Measurements from ENCODE around the gene PPP1R13B.
"Not testable (repeated sequence)": the region's sequence is repeated elsewhere in the genome, so short reads cannot be mapped to it uniquely, and the experiment has no call there.

PPP1R13B gene

DNA sequence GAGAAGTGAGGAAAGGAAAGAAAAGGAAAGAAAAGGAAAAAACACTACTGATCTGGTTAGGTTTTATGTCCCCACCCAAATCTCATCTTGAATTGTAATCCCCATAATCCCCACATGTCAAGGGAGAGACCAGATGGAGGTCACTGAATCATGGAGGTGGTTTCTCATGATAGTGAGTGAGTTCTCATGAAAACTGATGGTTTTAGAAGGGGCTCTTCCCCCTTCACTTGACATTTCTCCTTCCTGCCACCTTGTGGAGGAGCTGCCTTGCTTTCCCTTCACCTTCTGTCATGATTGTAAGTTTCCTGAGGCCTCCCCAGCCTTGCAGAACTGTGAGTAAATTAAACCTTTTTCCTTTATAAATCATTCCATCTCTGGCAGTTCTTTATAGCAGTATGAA, 54.2 kb downstream of the PPP1R13B start:
- not testable (repeated sequence) for H3K4me3 ChIP-seq (ENCODE audit: low read depth in 1 of 2, low read length in 2 of 2); H3K27ac ChIP-seq (ENCODE audit: low read depth, low read length); H3K27me3 ChIP-seq (ENCODE audit: control insufficient read depth in 1 of 2, insufficient read depth in 2 of 2, low read length in 2 of 2); H3K9ac ChIP-seq (ENCODE audit: low read depth in 1 of 2, low read length in 2 of 2); H3K9me3 ChIP-seq (ENCODE audit: control insufficient read depth in 1 of 2, low read length in 2 of 2); H3K4me1 ChIP-seq (ENCODE audit: control insufficient read depth in 1 of 2, insufficient read depth in 2 of 2, low read length in 2 of 2)
- peaks cover 6 to 17% of the 10 kb centered on the region in 2 donors for H3K36me3 ChIP-seq (ENCODE audit: control insufficient read depth in 1 of 2, insufficient read depth in 2 of 2, low read length in 2 of 2)

DNA sequence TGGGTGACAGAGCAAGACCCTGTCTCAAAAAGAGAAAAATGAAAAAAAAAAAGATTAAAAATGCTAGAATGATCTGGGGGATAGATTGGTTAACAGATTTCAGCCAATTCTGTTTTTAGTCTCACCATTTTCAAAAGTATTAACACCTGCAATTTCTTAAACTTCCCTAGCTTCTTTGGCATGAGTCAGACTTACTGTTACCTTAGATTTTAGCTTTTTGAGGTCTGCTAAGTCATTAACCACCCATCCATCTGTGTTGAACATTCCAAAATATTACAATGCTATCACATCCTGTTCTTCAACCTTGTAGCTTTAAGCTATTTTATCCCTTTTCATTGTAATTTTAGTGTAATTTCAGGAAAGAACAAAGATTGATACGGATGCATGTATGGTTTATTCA, 59.3 kb downstream of the PPP1R13B start:
- Histone ChIP-seq H3K27me3 (ENCODE audit: control insufficient read depth in 1 of 2, insufficient read depth in 2 of 2, low read length in 2 of 2) (no peaks in the 10 kb centered on the region), H3K27ac (ENCODE audit: low read depth, low read length) (no peak overlapping the region), H3K36me3 (ENCODE audit: control insufficient read depth in 1 of 2, insufficient read depth in 2 of 2, low read length in 2 of 2) (peaks cover 0 to 6% of the 10 kb centered on the region in 2 donors), H3K9ac (ENCODE audit: low read depth in 1 of 2, low read length in 2 of 2) (no peak overlapping the region), H3K4me3 (ENCODE audit: low read depth in 1 of 2, low read length in 2 of 2) (no peak overlapping the region), H3K4me1 (ENCODE audit: control insufficient read depth in 1 of 2, insufficient read depth in 2 of 2, low read length in 2 of 2) (no peaks in the 10 kb centered on the region), H3K9me3 (ENCODE audit: control insufficient read depth in 1 of 2, low read length in 2 of 2) (no peaks in the 10 kb centered on the region)

DNA sequence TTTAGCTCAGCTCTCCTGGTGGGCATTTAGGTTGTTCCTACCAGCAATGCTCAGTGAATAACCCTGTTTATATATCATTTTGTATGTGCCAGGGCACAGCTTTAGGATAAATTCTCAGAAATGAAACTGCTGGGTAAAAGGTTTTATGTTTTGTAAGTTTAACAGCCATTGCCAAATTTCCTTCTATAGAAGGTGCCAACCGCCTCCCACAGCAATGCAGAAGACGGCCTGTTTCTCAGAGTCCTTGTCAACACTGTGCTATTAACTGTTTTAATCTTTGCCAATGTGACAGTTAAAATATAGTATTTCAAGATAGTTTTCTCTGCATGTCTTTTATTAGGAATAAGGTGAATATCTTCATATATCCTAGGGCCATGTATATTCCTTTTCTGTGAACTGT, 65.0 kb downstream of the PPP1R13B start:
- H3K4me1 ChIP-seq (ENCODE audit: control insufficient read depth in 1 of 2, insufficient read depth in 2 of 2, low read length in 2 of 2) = no peaks in the 10 kb centered on the region
- H3K27me3 ChIP-seq (ENCODE audit: control insufficient read depth in 1 of 2, insufficient read depth in 2 of 2, low read length in 2 of 2) = no peaks in the 10 kb centered on the region
- no peak overlapping the region for H3K27ac ChIP-seq (ENCODE audit: low read depth, low read length)
- H3K9ac ChIP-seq (ENCODE audit: low read depth in 1 of 2, low read length in 2 of 2) = no peak overlapping the region
- no peaks in the 10 kb centered on the region for H3K9me3 ChIP-seq (ENCODE audit: control insufficient read depth in 1 of 2, low read length in 2 of 2)
- no peak overlapping the region for H3K4me3 ChIP-seq (ENCODE audit: low read depth in 1 of 2, low read length in 2 of 2)
- H3K36me3 ChIP-seq (ENCODE audit: control insufficient read depth in 1 of 2, insufficient read depth in 2 of 2, low read length in 2 of 2) = peaks cover 0 to 10% of the 10 kb centered on the region in 2 donors

DNA sequence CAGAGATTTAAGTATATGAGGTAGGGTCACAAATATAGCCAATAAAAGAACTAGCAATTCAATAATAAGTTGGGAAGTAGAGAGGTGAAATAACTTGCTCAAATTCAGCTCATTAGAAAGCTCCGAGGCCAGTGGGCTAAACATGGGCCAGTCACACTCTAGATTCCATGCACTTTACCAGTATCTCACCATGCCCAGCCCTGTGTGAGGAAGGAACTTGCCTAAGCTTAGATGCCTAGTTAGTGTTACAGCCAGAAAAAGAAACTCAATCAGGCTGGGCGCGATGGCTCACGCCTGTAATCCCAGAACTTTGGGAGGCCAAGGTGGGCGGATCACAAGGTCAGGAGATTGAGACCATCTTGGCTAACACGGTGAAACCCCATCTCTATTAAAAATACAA, 71.1 kb downstream of the PPP1R13B start:
- not testable (repeated sequence) for H3K27ac ChIP-seq (ENCODE audit: low read depth, low read length); H3K4me3 ChIP-seq (ENCODE audit: low read depth in 1 of 2, low read length in 2 of 2); H3K4me1 ChIP-seq (ENCODE audit: control insufficient read depth in 1 of 2, insufficient read depth in 2 of 2, low read length in 2 of 2); H3K9me3 ChIP-seq (ENCODE audit: control insufficient read depth in 1 of 2, low read length in 2 of 2); H3K27me3 ChIP-seq (ENCODE audit: control insufficient read depth in 1 of 2, insufficient read depth in 2 of 2, low read length in 2 of 2); H3K9ac ChIP-seq (ENCODE audit: low read depth in 1 of 2, low read length in 2 of 2)
- H3K36me3 ChIP-seq (ENCODE audit: control insufficient read depth in 1 of 2, insufficient read depth in 2 of 2, low read length in 2 of 2) = peaks cover 5 to 16% of the 10 kb centered on the region in 2 donors

DNA sequence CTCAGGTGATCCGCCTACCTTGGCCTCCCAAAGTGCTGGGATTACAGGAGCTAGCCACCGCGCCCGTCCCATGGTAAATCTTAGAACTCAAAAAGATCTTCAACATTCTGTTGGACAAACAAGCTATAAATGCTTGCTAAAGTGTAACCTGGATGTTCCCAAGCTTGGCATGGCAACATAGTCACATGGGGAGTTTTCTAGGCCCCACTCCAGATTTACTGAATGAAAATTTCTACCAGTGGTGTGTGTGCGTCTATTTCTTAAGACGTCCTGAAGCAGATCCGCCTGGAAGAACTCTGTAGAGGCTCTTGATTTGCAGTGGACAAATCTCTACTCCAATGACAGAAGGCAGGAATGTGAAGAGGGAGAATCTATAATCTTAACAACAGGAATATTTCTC, 71.9 kb downstream of the PPP1R13B start:
- Histone ChIP-seq H3K9me3 (ENCODE audit: control insufficient read depth in 1 of 2, low read length in 2 of 2) (no peaks in the 10 kb centered on the region), H3K4me3 (ENCODE audit: low read depth in 1 of 2, low read length in 2 of 2) (no peak overlapping the region), H3K9ac (ENCODE audit: low read depth in 1 of 2, low read length in 2 of 2) (no peak overlapping the region), H3K36me3 (ENCODE audit: control insufficient read depth in 1 of 2, insufficient read depth in 2 of 2, low read length in 2 of 2) (peaks cover 5 to 16% of the 10 kb centered on the region in 2 donors), H3K4me1 (ENCODE audit: control insufficient read depth in 1 of 2, insufficient read depth in 2 of 2, low read length in 2 of 2) (no peaks in the 10 kb centered on the region), H3K27me3 (ENCODE audit: control insufficient read depth in 1 of 2, insufficient read depth in 2 of 2, low read length in 2 of 2) (no peaks in the 10 kb centered on the region), H3K27ac (ENCODE audit: low read depth, low read length) (no peak overlapping the region)

DNA sequence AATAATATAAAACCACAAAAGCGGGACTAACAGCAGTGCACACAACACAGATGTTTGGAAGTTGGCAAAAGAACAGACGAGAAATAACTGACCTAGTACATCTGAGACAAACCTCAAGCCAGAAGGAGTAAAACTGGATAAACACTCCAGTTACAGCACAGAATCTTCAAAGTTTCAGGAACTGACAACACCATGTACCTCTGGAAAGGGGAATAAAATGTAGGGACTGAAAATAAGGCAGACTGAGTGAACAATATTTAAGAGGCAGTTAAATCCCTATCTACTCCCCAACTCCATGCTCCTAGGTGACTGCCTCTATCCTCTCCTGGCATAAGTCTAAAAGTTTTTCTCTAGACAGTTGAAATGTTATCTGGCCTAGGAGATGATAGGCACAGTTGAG, 73.9 kb downstream of the PPP1R13B start:
- Histone ChIP-seq H3K4me1 (ENCODE audit: control insufficient read depth in 1 of 2, insufficient read depth in 2 of 2, low read length in 2 of 2) (no peaks in the 10 kb centered on the region), H3K27me3 (ENCODE audit: control insufficient read depth in 1 of 2, insufficient read depth in 2 of 2, low read length in 2 of 2) (no peaks in the 10 kb centered on the region), H3K4me3 (ENCODE audit: low read depth in 1 of 2, low read length in 2 of 2) (no peak overlapping the region), H3K27ac (ENCODE audit: low read depth, low read length) (no peak overlapping the region), H3K9me3 (ENCODE audit: control insufficient read depth in 1 of 2, low read length in 2 of 2) (no peaks in the 10 kb centered on the region), H3K9ac (ENCODE audit: low read depth in 1 of 2, low read length in 2 of 2) (no peak overlapping the region), H3K36me3 (ENCODE audit: control insufficient read depth in 1 of 2, insufficient read depth in 2 of 2, low read length in 2 of 2) (peaks cover 5 to 14% of the 10 kb centered on the region in 2 donors)

DNA sequence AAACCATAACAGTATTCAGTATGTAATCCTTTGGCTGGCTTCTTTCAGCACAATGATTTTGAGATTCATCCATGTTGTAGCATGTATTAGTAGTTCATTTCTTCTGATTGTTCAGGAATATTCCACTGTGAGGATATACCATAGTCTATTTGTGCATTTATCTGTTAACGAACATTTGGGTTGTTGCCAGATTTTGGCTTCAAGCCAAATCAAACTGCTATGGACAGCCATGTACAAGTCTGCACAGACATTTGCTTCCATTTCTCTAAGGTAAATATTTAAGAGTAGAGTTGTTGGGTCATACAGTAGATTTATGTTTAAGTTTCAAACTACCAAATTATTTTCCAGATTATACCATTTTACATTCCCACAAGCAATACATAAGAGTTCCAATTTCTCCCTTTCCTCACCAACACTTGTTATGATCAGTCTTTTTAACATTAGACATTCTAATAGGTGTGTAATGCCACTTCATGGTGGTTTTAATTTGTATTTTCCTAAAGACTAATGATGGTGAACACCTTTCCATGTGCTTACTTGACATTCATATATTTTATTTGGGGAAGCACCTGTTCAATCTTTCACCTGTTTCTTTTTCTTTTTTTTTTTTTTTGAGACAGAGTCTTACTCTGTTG, 75.2 kb downstream of the PPP1R13B start:
- H3K27ac ChIP-seq (ENCODE audit: low read depth, low read length) = no peak overlapping the region
- no peaks in the 10 kb centered on the region for H3K27me3 ChIP-seq (ENCODE audit: control insufficient read depth in 1 of 2, insufficient read depth in 2 of 2, low read length in 2 of 2)
- H3K4me1 ChIP-seq (ENCODE audit: control insufficient read depth in 1 of 2, insufficient read depth in 2 of 2, low read length in 2 of 2) = no peaks in the 10 kb centered on the region
- no peak overlapping the region for H3K9ac ChIP-seq (ENCODE audit: low read depth in 1 of 2, low read length in 2 of 2)
- no peak overlapping the region for H3K4me3 ChIP-seq (ENCODE audit: low read depth in 1 of 2, low read length in 2 of 2)
- H3K36me3 ChIP-seq (ENCODE audit: control insufficient read depth in 1 of 2, insufficient read depth in 2 of 2, low read length in 2 of 2) = peaks cover 5 to 9% of the 10 kb centered on the region in 2 donors
- H3K9me3 ChIP-seq (ENCODE audit: control insufficient read depth in 1 of 2, low read length in 2 of 2) = no peaks in the 10 kb centered on the region

DNA sequence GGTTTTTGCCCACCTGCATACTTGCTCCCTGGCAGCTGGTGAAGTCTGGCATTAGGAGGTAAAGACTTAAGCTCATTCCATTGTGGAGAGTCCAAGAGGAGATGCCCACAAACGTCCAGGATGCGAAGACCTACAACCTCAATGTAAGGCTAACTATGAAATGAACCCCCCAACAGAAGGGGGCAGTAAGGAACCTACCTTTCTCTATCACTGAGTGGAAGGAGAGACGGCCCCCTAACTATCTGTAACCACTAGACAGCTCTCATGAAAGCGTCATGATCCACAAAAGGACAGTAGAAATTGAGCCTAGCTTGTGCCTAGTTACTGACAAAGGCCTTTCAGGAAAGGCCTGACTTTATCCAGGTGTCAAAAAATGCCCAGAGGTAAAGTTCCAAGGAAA, 76.5 kb downstream of the PPP1R13B start:
- no peak overlapping the region for H3K9ac ChIP-seq (ENCODE audit: low read depth in 1 of 2, low read length in 2 of 2)
- no peak overlapping the region for H3K27ac ChIP-seq (ENCODE audit: low read depth, low read length)
- no peaks in the 10 kb centered on the region for H3K27me3 ChIP-seq (ENCODE audit: control insufficient read depth in 1 of 2, insufficient read depth in 2 of 2, low read length in 2 of 2)
- H3K36me3 ChIP-seq (ENCODE audit: control insufficient read depth in 1 of 2, insufficient read depth in 2 of 2, low read length in 2 of 2) = peaks cover 5 to 11% of the 10 kb centered on the region in 2 donors
- H3K4me3 ChIP-seq (ENCODE audit: low read depth in 1 of 2, low read length in 2 of 2) = no peak overlapping the region
- no peaks in the 10 kb centered on the region for H3K4me1 ChIP-seq (ENCODE audit: control insufficient read depth in 1 of 2, insufficient read depth in 2 of 2, low read length in 2 of 2)
- H3K9me3 ChIP-seq (ENCODE audit: control insufficient read depth in 1 of 2, low read length in 2 of 2) = no peaks in the 10 kb centered on the region

DNA sequence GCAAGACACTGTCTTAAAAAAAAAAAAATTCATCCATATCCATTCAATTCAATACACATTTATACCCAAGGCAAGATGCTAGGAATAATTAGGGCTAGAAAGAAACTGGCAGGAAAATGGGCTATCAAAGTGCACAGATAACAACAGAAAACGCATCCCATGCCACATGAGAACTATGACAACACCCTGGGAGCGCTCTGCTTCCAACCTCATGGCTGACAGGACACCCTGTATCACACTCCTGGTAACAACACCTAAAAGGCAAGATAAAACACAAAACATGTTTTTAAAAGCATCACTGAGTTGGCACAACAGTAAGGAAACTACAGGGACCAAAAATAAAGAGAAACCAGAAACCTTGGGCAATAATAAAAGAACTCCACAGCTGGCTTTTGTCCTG, 76.9 kb downstream of the PPP1R13B start:
- Histone ChIP-seq H3K9ac (ENCODE audit: low read depth in 1 of 2, low read length in 2 of 2) (no peak overlapping the region), H3K9me3 (ENCODE audit: control insufficient read depth in 1 of 2, low read length in 2 of 2) (no peaks in the 10 kb centered on the region), H3K4me1 (ENCODE audit: control insufficient read depth in 1 of 2, insufficient read depth in 2 of 2, low read length in 2 of 2) (no peaks in the 10 kb centered on the region), H3K27ac (ENCODE audit: low read depth, low read length) (no peak overlapping the region), H3K4me3 (ENCODE audit: low read depth in 1 of 2, low read length in 2 of 2) (no peak overlapping the region), H3K36me3 (ENCODE audit: control insufficient read depth in 1 of 2, insufficient read depth in 2 of 2, low read length in 2 of 2) (peaks cover 5 to 7% of the 10 kb centered on the region in 2 donors), H3K27me3 (ENCODE audit: control insufficient read depth in 1 of 2, insufficient read depth in 2 of 2, low read length in 2 of 2) (no peaks in the 10 kb centered on the region)

DNA sequence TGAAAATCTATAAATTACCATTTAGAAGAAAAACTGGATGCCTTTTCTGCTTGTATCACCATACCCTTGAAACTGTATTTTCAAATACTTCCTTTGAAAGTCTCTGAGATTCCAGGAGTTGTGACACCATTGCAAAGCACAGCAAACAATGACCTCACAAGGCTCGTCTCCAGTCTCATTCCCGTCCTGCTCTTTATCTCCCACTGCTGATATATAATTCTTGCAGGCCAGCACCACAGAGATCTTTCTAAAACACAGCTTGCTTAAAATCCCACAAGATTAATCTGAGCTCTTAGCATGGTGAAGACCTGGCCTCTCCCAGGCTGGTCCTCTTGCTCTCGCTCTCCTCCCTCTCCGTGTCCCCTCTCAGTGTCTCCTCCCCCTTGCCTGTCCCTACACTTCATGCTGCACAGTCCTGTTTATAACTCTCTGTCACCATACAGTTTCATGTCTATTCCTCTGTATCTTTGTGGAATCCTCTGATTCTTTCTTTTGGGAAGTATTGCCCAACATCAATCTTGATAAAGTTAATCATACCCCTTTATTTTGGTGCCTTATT, 80.0 kb downstream of the PPP1R13B start:
- no peaks in the 10 kb centered on the region for H3K9me3 ChIP-seq (ENCODE audit: control insufficient read depth in 1 of 2, low read length in 2 of 2)
- no peak overlapping the region for H3K4me3 ChIP-seq (ENCODE audit: low read depth in 1 of 2, low read length in 2 of 2)
- no peaks in the 10 kb centered on the region for H3K4me1 ChIP-seq (ENCODE audit: control insufficient read depth in 1 of 2, insufficient read depth in 2 of 2, low read length in 2 of 2)
- no peak overlapping the region for H3K27ac ChIP-seq (ENCODE audit: low read depth, low read length)
- H3K27me3 ChIP-seq (ENCODE audit: control insufficient read depth in 1 of 2, insufficient read depth in 2 of 2, low read length in 2 of 2) = no peaks in the 10 kb centered on the region
- H3K9ac ChIP-seq (ENCODE audit: low read depth in 1 of 2, low read length in 2 of 2) = no peak overlapping the region
- peaks cover 5 to 10% of the 10 kb centered on the region in 2 donors for H3K36me3 ChIP-seq (ENCODE audit: control insufficient read depth in 1 of 2, insufficient read depth in 2 of 2, low read length in 2 of 2)
